Loucy (cell line): Measurements from ENCODE around the gene DENND4B.

Experiments used
- H2AFZ ChIP-seq: fragments of 200-600 bp; sonication (generic); 2 replicates; pipeline ENCODE4 v1.6.0; 2016; ENCODE audit warnings: antibody characterized with exemption, mild to moderate bottlenecking, low read length, moderate library complexity
- H3F3A ChIP-seq: fragments of 200-600 bp; 2 replicates; pipeline ENCODE4 v1.6.0; 2016; ENCODE audit warnings: antibody characterized with exemption, low read depth, mild to moderate bottlenecking
- H3K27me3 ChIP-seq: fragments of 200-600 bp; sonication (generic); 2 replicates; pipeline ENCODE4 v1.6.1; 2014; ENCODE audit warnings: low read length, mild to moderate bottlenecking; ENCODE audit not compliant: insufficient read depth, poor library complexity, severe bottlenecking
- H3K36me3 ChIP-seq: fragments of 200-600 bp; sonication (generic); 2 replicates; pipeline ENCODE4 v1.6.1; 2016; ENCODE audit warnings: low read length; ENCODE audit not compliant: insufficient read depth
- H3K4me1 ChIP-seq: fragments of 200-600 bp; sonication (generic); 2 replicates; pipeline ENCODE4 v1.5.1; 2014; ENCODE audit warnings: low read length, mild to moderate bottlenecking; ENCODE audit not compliant: insufficient read depth, poor library complexity, severe bottlenecking
- H3K4me2 ChIP-seq: fragments of 200-600 bp; sonication (generic); 2 replicates; pipeline ENCODE4 v1.6.0; 2014; ENCODE audit warnings: antibody characterized with exemption, low read length, low read depth, mild to moderate bottlenecking; ENCODE audit not compliant: poor library complexity, severe bottlenecking
- H3K4me3 ChIP-seq: fragments of 200-600 bp; sonication (generic); 2 replicates; pipeline ENCODE4 v1.5.1; 2014; ENCODE audit warnings: low read length, mild to moderate bottlenecking, mixed read lengths; ENCODE audit not compliant: poor library complexity, severe bottlenecking
- H3K79me2 ChIP-seq: fragments of 200-600 bp; sonication (generic); 2 replicates; pipeline ENCODE4 v1.6.1; 2014; ENCODE audit warnings: low read length; ENCODE audit not compliant: insufficient read depth
- H3K9ac ChIP-seq: fragments of 200-600 bp; sonication (generic); 2 replicates; pipeline ENCODE4 v1.6.0; 2014; ENCODE audit warnings: mild to moderate bottlenecking, low read depth, low read length, moderate library complexity; ENCODE audit not compliant: poor library complexity, severe bottlenecking
- H3K9me2 ChIP-seq: fragments of 200-600 bp; sonication (generic); replicated peaks from 2 replicates; pipeline ENCODE4 v1.6.1; 2016; ENCODE audit warnings: low read depth, low read length, mixed read lengths
- H3K9me3 ChIP-seq: fragments of 200-600 bp; sonication (generic); 2 replicates; pipeline ENCODE4 v1.6.1; 2014; ENCODE audit warnings: mild to moderate bottlenecking, antibody characterized with exemption, low read length, low read depth; ENCODE audit not compliant: insufficient read depth
- H4K20me1 ChIP-seq: fragments of 200-600 bp; sonication (generic); 2 replicates; pipeline ENCODE4 v1.6.0; 2014; ENCODE audit warnings: antibody characterized with exemption, low read length, mild to moderate bottlenecking; ENCODE audit not compliant: insufficient read depth, poor library complexity, severe bottlenecking
- EZH2phosphoT487 ChIP-seq: fragments of 200-600 bp; IDR thresholded peaks from 2 replicates; pipeline ENCODE4 v1.6.1; 2018; ENCODE audit warnings: antibody characterized with exemption, mild to moderate bottlenecking, moderate library complexity, borderline replicate concordance
- TF ChIP-seq, protein P1 (sequence below): fragments of 200-600 bp; sonication (generic); conservative IDR thresholded peaks from 2 replicates; pipeline ENCODE4 v1.5.1; 2014; ENCODE audit warnings: mild to moderate bottlenecking, antibody characterized with exemption, low read length

The DENND4B gene

DNA sequence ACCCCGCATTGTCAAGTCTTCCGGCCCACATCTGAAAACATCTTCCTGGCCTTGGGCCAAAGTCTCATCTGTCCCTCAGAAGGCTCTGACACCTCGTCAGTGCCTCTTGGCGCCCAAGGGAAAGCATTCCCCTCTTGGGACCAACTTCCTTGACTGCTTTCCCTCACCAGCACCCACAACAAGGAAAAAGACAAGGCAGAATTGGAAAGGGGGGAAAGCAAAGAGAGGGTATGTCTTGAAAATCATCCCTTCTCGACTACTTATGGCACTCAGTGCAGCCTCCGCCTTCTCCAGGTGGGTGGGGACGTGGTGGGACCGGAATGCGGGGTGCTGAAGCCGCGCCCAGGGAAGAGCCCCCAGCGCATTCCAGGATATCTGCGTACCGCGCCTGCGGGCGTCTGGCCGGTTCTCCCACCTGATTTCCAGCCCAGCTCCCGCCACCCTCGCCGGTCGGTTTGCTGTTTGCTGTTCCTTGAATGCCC lies 17.4 kb upstream of the DENND4B start:
- Histone ChIP-seq H3K9me3 (no peaks in the 10 kb centered on the region), H2AFZ (peak overlapping the region; percentile 88; the same call in 1 of the 2 replicates), H3K4me1 (peaks cover 47% of the 10 kb centered on the region), H3K79me2 (peaks cover 65% of the 10 kb centered on the region), H3K36me3 (no peaks in the 10 kb centered on the region), H3K9ac (peak overlapping the region; percentile 85), H3K4me3 (peak overlapping the region; percentile 80), H3F3A (no peaks in the 10 kb centered on the region), H4K20me1 (peaks cover 6% of the 10 kb centered on the region), H3K4me2 (peak overlapping the region; percentile 94), H3K9me2 (no peaks in the 10 kb centered on the region), H3K27me3 (no peaks in the 10 kb centered on the region)
- TF ChIP-seq, protein P1, sequence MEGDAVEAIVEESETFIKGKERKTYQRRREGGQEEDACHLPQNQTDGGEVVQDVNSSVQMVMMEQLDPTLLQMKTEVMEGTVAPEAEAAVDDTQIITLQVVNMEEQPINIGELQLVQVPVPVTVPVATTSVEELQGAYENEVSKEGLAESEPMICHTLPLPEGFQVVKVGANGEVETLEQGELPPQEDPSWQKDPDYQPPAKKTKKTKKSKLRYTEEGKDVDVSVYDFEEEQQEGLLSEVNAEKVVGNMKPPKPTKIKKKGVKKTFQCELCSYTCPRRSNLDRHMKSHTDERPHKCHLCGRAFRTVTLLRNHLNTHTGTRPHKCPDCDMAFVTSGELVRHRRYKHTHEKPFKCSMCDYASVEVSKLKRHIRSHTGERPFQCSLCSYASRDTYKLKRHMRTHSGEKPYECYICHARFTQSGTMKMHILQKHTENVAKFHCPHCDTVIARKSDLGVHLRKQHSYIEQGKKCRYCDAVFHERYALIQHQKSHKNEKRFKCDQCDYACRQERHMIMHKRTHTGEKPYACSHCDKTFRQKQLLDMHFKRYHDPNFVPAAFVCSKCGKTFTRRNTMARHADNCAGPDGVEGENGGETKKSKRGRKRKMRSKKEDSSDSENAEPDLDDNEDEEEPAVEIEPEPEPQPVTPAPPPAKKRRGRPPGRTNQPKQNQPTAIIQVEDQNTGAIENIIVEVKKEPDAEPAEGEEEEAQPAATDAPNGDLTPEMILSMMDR: no peak
- no peak for TF ChIP-seq EZH2phosphoT487

DNA sequence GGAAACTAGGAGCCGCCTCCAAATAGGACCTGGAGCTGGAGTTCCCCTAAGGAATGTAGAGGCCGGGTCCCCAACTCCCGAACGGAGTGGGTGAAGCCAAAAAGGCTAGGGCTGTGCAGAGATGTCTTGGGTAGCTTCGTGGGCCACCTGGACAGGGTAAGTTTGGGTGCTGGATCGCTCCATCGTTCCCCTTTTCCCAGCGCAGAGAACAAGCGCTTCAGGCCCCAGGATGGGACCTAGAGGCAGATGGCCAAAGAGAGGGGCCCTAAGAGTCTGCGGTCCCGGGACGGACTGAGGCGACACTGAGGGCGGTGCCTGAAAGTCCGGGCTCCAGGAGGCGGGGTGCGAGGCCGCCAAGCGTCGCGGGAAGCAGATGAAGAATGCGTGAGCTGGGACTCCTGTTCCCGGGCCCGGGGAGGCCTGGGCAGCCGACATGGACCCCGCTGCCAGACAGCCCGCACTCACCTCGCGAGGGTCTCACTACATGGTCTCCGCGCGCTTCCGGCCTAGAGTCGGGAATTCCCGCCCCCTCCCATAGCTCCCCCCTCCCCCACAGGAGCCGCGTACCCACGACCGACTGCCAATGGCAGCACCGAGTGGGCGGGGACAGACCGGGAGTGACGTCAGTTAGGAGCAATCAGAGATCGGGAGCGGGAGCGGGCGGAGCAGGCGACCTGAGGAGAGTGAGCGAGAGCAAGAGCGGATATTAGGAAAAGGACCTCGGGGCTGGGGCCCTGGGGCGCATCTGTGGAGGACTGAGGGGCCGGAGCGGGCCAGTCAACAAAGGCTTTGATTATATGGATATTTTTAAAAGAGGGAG lies 16.7 kb upstream of the DENND4B start, which contains the start of gene SLC39A1:
SLC39A1 (minus strand) TSS at position 508 of the 820 bp plus-strand sequence. CDS start 822 bp downstream, outside the sequence.
- H3K4me2 ChIP-seq: peak within 1 kb of the TSS; percentile 94
- peak within 1 kb of the TSS; percentile 80 for H3K4me3 ChIP-seq
- H3K36me3 ChIP-seq: no peaks in the 10 kb centered on the region
- H3K27me3 ChIP-seq: no peaks in the 10 kb centered on the region
- peaks cover 43% of the 10 kb centered on the region for H3K4me1 ChIP-seq
- H3K79me2 ChIP-seq: peaks cover 58% of the 10 kb centered on the region
- no peaks in the 10 kb centered on the region for H3K9me3 ChIP-seq
- no peaks in the 10 kb centered on the region for H3K9me2 ChIP-seq
- peaks cover 6% of the 10 kb centered on the region for H4K20me1 ChIP-seq
- peak within 1 kb of the TSS; percentile 85 for H3K9ac ChIP-seq
- no peaks in the 10 kb centered on the region for H3F3A ChIP-seq
- no peak for TF ChIP-seq EZH2phosphoT487
- TF ChIP-seq, protein P1: no peak
- peak within 1 kb of the TSS; percentile 88 for H2AFZ ChIP-seq

- H4K20me1 ChIP-seq: peaks cover 8% of the 10 kb centered on the region
- peaks cover 60% of the 10 kb centered on the region for H3K79me2 ChIP-seq
- no peaks in the 10 kb centered on the region for H3K27me3 ChIP-seq
- no peaks in the 10 kb centered on the region for H3F3A ChIP-seq
- H3K4me2 ChIP-seq: peak overlapping the region; percentile 94
- no peaks in the 10 kb centered on the region for H3K36me3 ChIP-seq
- no peaks in the 10 kb centered on the region for H3K9me3 ChIP-seq
- peak overlapping the region; percentile 85 for H3K9ac ChIP-seq
- no peaks in the 10 kb centered on the region for H3K9me2 ChIP-seq
- peaks cover 46% of the 10 kb centered on the region for H3K4me1 ChIP-seq
- H2AFZ ChIP-seq: no peak overlapping the region
- TF ChIP-seq, protein P1: no peak
- TF ChIP-seq EZH2phosphoT487: no peak
- peak overlapping the region; percentile 80 for H3K4me3 ChIP-seq
Observed at GRCh38 chr1:153962088-153963029, 15.8 kb upstream of the DENND4B start.
